ENCODE data around the gene RBM28.
A peak's percentile ranks its signal among the peaks of the same experiment; 100 is the strongest.

RBM28 gene
- 22.8 to 39.5 reads per million in 2 donors for total RNA-seq

- DNase-seq: peak; percentile 53 to 95 (median 76)
Measured at GRCh38 chr7:128343554-128344430, at the start of gene RBM28. TSS of gene RBM28 (minus strand) at chr7:128343908. CDS start at chr7:128343793, 115 bp downstream.

- no peak for DNase-seq
Measured at GRCh38 chr7:128392446-128393327, 49.0 kb upstream of the RBM28 start.

GRCh38 chr7:128391805-128392204 lies 48.1 kb upstream of the RBM28 start:
- no peak for DNase-seq

GRCh38 chr7:128390871-128391565 lies 47.3 kb upstream of the RBM28 start:
- no peak for DNase-seq

- no peak for DNase-seq
Measured at GRCh38 chr7:128389618-128390329, 46.1 kb upstream of the RBM28 start.

- no peak for DNase-seq
Measured at GRCh38 chr7:128389085-128389617, 45.4 kb upstream of the RBM28 start.

- no peak for DNase-seq
Measured at GRCh38 chr7:128388145-128388485, 44.4 kb upstream of the RBM28 start.

- DNase-seq: peak in 4 of 5 experiments; percentile 42 to 54 (median 48)
Measured at GRCh38 chr7:128387216-128388144, 43.8 kb upstream of the RBM28 start.

- no peak for DNase-seq
Measured at GRCh38 chr7:128385988-128386925, 42.5 kb upstream of the RBM28 start.

GRCh38 chr7:128384726-128385125 lies 41.0 kb upstream of the RBM28 start:
- no peak for DNase-seq

- no peak for DNase-seq
Measured at GRCh38 chr7:128383776-128384175, 40.1 kb upstream of the RBM28 start.

- DNase-seq: peak in 2 of 5 experiments; percentile 22 to 35
Measured at GRCh38 chr7:128381161-128381821, 37.6 kb upstream of the RBM28 start.

GRCh38 chr7:128380483-128381106 lies 36.9 kb upstream of the RBM28 start:
- no peak for DNase-seq

GRCh38 chr7:128379900-128380479 lies 36.3 kb upstream of the RBM28 start:
- no peak for DNase-seq

GRCh38 chr7:128378637-128379036 lies 34.9 kb upstream of the RBM28 start:
- no peak for DNase-seq

- DNase-seq: no peak
Measured at GRCh38 chr7:128376077-128376476, 32.4 kb upstream of the RBM28 start.

GRCh38 chr7:128374041-128374440 lies 30.3 kb upstream of the RBM28 start:
- no peak for DNase-seq

GRCh38 chr7:128373606-128374005 lies 29.9 kb upstream of the RBM28 start:
- no peak for DNase-seq
